HG02943 (cell line): ENCODE results near the gene PBX1.

Source experiments
- ATAC-seq: cut with Tn5 transposase; IDR thresholded peaks from one replicate; pipeline ENCODE4 v1.9.1; 2021; ENCODE audit warnings: mild to moderate bottlenecking, low read depth, moderate library complexity; ENCODE audit not compliant: unreplicated experiment

The PBX1 gene

GRCh38 chr1:164660412-164660772, 101.4 kb downstream of the PBX1 start:
- no peak for ATAC-seq

GRCh38 chr1:164660775-164661174, 101.8 kb downstream of the PBX1 start:
- ATAC-seq, result no peak

GRCh38 chr1:164662462-164662861, 103.5 kb downstream of the PBX1 start:
- no peak for ATAC-seq

GRCh38 chr1:164662955-164663354, 104.0 kb downstream of the PBX1 start:
- ATAC-seq, result no peak

GRCh38 chr1:164664127-164664526, 105.1 kb downstream of the PBX1 start:
- ATAC-seq, result no peak

- no peak for ATAC-seq
Observed at GRCh38 chr1:164667001-164667400, 108.0 kb downstream of the PBX1 start.

GRCh38 chr1:164667600-164667999, 108.6 kb downstream of the PBX1 start:
- ATAC-seq, result no peak

- ATAC-seq, result no peak
Observed at GRCh38 chr1:164668491-164669400, 109.8 kb downstream of the PBX1 start.

- no peak for ATAC-seq
Observed at GRCh38 chr1:164670026-164670425, 111.0 kb downstream of the PBX1 start.

GRCh38 chr1:164670786-164671185, 111.8 kb downstream of the PBX1 start:
- ATAC-seq, result no peak

- no peak for ATAC-seq
Observed at GRCh38 chr1:164671323-164671965, 112.5 kb downstream of the PBX1 start.

- no peak for ATAC-seq
Observed at GRCh38 chr1:164671966-164672571, 113.1 kb downstream of the PBX1 start.

GRCh38 chr1:164672588-164672987, 113.6 kb downstream of the PBX1 start:
- ATAC-seq, result no peak

- no peak for ATAC-seq
Observed at GRCh38 chr1:164673584-164674214, 114.7 kb downstream of the PBX1 start.

GRCh38 chr1:164675342-164675904, 116.4 kb downstream of the PBX1 start:
- ATAC-seq, result no peak

GRCh38 chr1:164678136-164678700, 119.2 kb downstream of the PBX1 start:
- no peak for ATAC-seq

- ATAC-seq, result no peak
Observed at GRCh38 chr1:164682570-164682969, 123.6 kb downstream of the PBX1 start.

- no peak for ATAC-seq
Observed at GRCh38 chr1:164683235-164683634, 124.3 kb downstream of the PBX1 start.

GRCh38 chr1:164685266-164686035, 126.5 kb downstream of the PBX1 start:
- no peak for ATAC-seq

GRCh38 chr1:164687777-164688176, 128.8 kb downstream of the PBX1 start:
- no peak for ATAC-seq
